GM18499 (cell line): ENCODE measurements around the gene RUFY1.
"Not testable (repeated sequence)": the region's sequence is repeated elsewhere in the genome, so short reads cannot be mapped to it uniquely, and the experiment has no call there.

Experiments used
- ATAC-seq: cut with Tn5 transposase; IDR thresholded peaks from one replicate; pipeline ENCODE4 v1.9.1; 2021; ENCODE audit warnings: moderate number of reproducible peaks; ENCODE audit not compliant: insufficient read depth, unreplicated experiment

RUFY1 gene, protein sequence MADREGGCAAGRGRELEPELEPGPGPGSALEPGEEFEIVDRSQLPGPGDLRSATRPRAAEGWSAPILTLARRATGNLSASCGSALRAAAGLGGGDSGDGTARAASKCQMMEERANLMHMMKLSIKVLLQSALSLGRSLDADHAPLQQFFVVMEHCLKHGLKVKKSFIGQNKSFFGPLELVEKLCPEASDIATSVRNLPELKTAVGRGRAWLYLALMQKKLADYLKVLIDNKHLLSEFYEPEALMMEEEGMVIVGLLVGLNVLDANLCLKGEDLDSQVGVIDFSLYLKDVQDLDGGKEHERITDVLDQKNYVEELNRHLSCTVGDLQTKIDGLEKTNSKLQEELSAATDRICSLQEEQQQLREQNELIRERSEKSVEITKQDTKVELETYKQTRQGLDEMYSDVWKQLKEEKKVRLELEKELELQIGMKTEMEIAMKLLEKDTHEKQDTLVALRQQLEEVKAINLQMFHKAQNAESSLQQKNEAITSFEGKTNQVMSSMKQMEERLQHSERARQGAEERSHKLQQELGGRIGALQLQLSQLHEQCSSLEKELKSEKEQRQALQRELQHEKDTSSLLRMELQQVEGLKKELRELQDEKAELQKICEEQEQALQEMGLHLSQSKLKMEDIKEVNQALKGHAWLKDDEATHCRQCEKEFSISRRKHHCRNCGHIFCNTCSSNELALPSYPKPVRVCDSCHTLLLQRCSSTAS

DNA sequence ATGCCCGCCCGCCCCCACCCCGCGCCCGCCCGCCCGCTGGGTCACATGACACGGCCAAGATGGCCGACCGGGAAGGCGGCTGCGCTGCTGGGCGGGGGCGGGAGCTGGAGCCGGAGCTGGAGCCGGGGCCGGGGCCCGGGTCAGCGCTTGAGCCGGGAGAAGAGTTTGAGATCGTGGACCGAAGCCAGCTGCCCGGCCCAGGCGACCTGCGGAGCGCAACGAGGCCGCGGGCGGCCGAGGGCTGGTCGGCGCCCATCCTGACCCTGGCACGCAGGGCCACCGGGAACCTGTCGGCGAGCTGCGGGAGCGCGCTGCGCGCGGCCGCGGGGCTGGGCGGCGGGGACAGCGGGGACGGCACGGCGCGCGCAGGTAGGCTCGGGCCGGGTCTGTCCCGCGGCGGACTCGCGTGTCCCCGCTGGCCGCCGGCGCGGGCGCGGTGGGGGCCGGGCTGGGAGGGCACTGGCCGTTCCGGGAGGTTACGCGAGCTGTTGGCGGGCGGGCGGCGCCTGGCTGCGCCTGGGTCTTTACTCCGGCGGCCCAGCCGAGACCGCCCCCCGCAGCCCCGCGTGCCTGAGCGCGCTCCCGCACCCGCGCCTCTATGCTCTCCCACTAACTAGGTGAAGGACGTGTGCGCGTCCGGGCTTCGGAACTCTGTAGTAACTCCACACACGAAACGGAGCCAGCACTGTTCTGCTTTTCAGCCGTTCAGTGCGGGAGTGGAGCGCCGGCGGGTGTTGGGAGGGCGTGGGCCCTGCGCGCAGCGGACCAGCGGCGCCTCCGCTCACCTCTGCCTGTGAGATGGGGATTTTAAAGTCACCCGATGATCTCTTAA is at the start of gene RUFY1:
RUFY1 (plus strand) TSS at position 44 of the 832 bp plus-strand sequence; CDS start at position 60, 16 bp downstream.
- peak; percentile 45 for ATAC-seq

DNA sequence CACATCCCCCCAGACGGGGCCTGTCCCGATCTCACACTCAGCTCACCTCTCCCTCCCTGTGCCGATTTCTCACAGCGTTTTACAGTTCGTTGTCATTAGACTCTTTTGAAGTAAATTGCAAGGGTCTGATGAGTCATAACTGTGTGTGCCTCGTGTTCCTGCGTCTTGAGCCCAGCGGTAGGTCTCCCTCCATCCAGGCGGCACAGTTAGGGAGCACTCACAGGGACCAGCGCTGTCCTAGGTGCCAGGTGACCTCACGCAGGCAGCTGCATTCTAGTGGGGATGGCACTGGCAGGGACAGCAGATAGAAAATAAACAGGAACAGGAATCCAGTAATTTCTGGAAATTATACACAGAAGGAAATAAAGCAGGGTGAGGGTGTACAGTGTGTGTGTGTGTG is 48.4 kb upstream of the RUFY1 start:
- ATAC-seq, result not testable (repeated sequence)

DNA sequence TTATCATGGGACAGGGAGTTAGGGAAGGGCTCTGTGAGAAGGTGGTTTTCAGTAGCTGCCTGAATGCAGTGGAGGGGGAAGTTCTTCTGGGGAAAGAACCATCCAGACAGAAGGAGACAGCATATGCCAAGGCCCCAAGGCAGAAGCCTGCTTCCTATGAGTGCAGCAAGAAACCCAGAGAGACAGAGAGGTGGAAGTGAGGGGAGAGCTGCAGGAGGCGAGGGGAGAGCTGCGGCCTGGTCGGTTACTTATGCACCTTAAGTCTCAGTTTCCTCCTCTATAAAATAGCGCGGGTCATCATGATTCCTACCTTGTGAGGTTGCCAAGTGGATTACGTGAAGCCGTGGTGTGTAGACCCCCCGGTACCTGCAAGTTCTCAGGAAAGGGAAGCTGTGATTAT is 47.9 kb upstream of the RUFY1 start:
- ATAC-seq, result not testable (repeated sequence)

DNA sequence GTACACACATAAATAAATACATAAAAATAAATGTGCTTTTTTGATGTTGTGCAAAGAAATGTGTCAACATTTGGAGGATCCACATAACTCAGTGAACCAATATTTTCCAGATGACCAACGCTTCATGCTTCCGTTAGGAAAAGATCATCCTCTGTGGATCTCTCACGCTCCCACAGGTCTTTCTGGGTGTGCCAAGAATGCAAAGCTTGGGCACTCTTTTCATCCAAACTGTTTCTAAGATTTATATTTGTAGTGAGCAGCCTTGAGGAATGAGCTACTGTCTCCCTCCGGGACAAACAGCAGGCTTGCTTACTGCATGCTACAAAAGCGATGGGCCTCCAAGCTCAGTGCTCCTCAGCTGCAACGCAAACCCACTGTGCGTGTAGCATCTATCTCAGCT is 46.2 kb upstream of the RUFY1 start:
- ATAC-seq, result no peak

DNA sequence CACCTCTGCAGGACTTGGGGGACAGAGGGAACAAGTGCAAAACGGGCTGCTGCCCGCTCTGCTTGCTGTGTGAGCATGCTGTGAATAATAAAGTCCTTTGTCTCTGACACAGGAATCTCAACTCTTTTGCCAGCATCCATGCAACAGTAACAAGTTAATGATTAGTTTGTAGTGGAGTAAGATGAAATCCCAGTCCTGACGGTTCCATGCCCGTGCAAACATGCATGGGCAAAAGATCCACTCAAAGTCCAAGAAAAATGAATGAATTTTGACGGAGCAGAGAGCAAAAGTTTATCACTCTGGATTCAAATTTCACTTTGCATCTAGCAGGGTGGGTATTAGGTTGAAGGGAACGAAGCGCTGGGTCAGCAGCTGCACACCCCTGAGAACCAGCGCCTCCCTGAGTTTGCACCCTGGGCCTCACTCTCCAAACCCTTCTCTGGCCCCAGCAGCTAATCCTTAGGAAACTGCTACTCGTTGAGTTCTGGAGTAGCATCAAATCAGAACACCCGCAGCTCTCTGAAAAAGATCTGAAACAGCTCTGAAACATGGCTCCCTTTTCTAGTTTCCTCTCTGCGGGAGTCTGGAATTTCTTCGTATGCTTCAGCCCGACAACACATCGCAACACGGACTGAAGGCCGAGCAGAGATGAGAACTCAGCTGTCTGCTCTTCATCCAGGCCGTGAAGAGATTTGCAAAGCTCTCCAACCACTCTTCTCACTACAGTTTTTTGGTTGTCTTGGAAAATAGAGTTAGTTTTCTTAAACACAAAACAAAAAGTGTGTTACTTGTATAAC is 45.6 kb upstream of the RUFY1 start:
- ATAC-seq, result no peak

DNA sequence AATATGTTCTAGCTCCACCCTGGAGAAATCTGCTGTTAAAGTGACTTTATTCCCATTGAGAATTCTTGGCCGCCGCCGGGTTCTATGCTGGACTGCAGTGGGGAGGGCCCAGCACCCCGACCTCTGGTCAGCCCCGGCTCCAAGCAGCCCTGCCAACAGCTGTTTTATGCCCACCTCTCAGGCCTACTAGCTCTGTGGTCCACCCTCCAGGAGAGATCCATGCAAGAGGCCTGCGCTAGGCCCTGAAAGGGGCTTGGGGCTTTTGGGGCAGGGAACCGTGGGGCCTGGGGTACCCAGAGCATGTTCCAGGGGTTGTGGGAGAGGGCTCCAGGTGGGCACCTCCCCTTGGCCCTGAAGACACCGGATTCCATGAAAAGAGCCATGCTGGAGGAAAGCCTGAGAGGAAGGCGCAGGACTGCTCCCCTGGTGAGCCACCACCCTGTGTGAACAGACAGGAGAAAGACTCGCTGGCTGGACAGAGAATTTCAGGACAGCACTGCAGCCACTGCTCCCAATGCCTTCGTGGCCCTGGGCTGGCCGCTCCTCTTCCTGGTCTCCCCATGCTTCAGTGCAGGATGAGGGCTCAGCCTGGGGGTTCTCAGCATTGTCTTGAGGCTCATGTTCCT is 44.6 kb upstream of the RUFY1 start:
- ATAC-seq, result no peak

DNA sequence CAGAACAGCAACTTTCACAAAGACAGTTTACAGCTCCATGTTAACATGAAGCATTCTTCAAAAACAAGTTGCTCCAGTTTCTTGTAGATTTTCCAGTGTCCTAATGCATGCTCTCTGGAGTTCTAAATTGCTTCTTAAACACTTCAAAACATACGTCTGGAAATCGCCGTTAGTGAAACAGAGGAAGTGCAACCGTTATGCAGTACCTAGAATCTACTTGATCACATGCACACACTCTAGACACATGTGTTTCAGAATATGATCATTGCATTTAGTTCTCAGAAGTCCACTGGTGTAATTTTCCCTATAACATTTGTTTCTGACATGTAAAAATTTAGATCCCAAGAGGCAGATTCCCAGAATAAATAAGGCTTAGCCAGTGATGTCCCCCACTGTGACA is 41.1 kb upstream of the RUFY1 start:
- no peak for ATAC-seq

DNA sequence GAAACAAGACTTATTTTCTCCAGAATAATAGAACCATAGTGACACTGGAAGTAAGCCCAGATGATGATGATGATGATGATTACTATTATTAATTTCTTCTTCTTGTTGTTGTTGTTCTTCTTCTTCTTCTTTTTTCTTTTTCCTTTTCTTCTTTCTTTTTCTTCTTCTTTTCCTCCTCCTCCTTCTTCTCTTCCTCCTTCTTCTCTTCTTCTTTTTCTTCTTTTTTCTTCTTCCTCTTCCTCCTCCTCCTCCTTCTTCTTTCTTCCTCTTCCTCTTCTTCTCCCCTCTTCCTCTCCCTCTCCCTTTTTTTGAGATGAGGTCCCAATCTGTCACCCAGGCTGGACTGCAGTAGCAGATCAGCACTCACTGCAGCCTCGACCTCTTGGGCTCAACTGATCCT is 40.5 kb upstream of the RUFY1 start:
- no peak for ATAC-seq

DNA sequence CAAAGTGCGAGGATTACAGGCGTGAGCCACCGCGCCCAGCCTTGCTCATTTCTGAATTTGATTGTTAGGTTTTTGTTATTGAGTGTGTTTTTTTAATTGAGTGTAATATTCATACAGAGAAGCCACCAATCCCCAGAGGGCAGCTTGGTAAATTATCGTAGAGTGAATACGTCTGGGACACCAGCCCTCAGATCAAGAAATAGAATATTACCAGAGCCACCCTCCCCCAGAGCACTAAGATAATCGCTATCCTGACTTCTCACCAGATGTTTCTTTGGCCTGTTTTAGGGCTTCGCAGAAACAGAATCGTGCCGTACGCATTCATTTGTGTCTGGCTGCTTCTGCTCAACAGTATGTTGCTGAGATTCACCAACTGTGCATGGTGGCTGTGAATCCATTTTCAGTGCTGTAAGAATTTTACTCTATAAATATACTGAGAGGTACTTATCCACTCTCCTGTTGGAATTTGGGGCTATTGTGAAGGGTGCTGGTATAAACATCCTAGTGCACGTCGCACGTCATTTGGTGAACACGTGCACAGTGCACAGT is 37.8 kb upstream of the RUFY1 start:
- ATAC-seq, result no peak

DNA sequence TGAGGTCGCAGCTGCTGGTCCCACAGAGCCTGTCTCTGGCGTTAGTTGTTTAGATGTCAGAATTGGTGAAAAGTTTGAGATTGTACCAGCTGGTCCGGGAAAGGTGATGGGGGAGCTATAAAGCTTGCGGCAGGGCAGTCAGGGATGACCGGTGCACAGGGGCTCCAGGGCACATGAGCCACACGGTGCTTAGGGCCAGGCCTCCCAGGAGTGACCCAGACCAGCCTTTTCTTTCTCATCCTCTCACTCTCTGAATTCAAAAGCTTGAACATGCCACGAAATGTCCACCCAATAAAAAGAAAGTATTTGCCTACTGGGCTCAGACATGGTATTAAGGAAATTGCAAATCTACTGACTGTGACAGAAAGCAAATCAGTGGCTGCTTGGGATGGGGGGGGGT is 34.9 kb upstream of the RUFY1 start:
- not testable (repeated sequence) for ATAC-seq

DNA sequence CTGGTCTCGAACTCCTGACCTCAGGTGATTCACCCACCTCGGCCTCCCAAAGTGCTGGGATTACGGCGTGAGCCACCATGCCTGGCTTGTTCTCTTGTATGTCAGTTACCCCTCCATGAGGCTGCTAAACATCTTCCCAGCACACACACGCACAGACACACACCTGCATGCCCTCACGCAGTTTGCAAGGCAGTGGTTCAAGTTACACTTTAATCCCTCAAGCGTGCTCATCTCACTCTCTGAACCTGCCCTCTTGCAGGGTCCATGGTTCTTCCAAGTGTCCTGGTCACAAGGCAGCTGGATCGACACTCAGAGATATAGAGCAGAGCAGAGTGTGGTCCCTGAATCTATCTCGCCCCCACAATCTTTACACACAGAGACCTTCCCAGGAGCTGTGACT is 34.1 kb upstream of the RUFY1 start:
- ATAC-seq, result no peak

DNA sequence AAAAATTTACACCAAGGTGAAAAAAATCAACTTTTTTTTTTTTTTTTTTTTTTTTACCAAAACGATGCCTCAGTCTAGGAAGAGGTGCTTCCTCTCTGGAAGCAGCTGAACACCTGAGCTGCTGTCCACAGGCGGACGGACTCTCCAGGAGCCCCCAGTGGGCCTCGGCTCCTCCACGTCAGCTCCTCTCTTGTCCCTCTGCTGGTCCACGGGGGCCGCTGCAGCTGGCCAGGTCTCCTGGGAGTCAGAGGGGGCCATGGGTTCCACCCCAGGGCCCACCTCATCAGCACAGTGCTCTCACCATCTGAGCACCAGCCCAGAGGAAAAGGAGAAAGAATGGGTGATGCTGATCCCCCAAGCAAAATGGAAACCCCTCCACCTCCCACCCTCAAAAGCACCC is 32.6 kb upstream of the RUFY1 start:
- not testable (repeated sequence) for ATAC-seq

DNA sequence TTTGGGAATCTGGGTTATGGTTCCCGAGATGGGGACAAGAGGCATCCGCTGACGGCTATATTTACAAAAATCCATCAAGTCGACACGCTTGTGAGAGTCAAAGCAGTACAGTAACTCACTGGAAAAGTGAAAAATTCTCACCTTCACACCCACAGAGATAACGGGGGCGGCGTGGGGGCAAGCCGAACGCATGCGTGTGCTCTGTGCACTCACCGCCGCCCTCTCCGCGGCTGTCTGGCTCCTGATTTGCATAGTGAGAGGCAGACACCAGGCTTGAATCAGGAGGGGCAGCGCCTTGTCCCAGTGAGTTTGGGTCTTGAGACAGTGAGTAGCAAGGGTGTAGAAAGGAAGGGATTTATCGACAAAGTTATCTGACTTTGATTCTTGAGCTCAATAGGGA is 32.0 kb upstream of the RUFY1 start:
- not testable (repeated sequence) for ATAC-seq

DNA sequence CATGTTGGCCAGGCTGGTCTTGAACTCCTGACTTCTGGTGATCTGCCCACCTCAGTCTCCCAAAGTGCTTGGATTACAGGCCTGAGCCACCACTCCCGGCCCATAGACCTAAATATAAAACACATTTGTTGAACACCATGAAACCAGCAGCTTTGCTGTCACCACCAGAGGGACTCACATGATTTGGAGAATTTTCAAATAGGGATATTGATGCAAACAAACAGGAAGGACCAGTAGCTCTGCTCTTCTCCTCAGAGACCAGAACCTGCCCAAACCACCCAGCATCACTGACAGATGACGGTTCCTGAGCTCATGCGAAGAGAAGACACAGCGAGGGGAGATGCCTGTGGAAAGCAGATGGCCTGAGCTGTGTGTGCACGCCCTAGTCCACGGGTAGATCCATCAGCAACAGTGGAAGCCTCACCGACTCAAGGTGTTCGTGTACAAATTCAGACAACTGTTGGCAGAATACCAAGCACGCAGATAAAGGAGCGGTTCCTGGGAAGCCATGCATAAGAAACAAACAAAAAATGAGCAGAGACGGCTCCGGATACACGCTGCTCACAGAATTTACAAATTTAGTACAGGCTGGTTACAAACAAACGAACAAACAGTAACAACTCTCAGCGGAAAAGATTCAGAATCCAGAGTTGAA is 30.8 kb upstream of the RUFY1 start:
- not testable (repeated sequence) for ATAC-seq

DNA sequence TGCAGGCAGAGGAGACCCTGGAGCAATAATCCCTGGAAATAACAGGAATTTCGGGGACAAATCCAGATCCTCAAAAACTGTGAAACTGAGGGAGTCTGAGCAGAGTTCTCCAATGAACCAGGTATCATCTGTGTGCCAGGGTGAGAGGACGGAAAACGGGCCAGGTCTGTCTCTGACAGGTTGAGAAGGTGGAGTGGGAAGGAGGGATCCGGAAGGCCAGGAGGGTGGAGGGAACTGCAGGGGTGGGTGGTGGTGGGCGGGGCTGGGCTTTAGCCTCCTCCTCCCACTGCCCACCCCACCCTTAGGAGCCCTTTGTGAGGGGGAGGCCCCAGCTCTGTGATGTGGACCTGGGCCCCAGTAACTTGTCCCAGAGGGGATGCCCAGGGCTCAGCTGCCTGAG is 28.2 kb upstream of the RUFY1 start:
- not testable (repeated sequence) for ATAC-seq

DNA sequence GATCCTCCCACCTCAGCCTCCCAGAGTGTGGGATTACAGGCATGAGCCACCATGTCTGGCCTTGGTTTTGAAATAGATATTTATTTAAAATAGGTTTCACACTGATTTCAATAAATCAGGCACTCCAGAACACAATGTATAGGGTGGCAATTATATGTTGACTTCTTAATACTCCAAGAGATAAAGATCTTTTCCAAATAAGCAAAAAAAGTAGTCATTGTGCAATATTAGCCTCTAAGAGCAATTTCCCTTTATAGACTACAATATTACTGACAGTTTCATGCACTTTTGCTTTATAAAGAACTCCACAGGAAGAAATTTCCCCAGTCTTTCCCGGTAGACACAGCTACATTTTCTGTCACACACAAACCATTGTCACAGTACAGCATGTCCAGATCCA is 23.4 kb upstream of the RUFY1 start:
- no peak for ATAC-seq

DNA sequence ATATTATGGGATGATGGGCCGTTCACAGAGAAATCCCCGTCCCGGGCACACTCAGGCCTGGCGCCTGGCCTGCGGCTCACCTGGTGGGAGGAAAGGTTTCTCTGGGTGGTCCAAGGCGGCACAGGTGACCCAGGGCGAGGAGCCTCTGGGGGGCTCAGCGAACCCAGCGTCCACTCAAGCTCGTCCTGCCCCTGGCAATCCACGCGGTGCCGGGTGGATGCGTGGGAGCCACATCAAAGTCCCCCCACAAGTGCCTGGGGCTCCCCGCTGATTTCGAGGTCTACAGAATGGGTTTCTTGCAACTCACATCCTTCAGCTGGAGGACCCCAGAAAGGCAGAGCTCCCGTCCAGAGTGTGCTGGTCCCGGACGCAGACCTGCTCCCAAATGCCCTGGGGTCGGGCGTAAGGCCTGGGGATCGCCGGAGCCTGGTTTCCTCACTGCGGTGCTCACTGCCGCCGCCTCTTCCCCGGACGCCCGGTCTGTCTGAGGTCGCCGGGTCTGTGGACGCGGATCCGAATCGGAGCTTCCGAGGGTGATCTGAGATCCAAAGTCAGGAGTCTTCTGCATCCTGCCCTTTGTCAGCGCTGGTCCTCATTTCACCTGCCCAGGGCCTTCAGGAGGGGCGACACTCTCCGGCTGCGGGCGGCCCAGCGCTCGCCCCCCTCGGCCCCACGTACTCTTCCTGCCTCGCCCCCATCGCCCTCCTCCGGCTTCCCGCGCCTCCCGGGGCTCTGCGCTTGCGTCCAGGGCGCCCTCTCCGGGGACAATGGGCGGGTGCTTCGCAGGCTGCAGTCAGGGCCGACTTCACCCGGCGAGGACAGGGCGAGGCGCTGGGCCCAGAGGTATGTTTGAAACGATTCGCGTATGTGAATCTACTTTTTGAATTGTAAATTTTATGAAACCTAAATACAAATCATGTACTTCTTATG is 20.0 kb upstream of the RUFY1 start:
- peak; percentile 57 for ATAC-seq

DNA sequence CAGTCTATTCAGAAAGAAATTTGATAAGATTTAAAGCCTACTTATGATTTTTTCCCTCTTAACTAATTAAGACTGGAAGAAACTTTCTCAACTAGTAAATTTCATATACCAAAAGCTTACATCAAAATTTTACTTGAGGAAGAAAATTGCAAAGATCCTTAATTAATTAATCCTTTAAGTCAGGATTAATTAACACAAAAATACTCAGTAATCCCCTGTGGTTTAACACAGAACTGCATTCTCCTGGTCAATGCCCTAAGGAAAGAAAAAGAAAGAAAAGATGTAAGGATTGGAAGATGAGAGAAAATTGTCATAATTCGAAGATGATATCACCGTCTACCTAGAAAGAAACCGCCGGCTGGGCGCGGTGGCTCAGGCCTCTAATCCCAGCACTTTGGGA is 17.3 kb upstream of the RUFY1 start:
- ATAC-seq, result no peak
